T-helper 2 cell treated with Interferon-gamma antibody and Interleukin-4, amounts not matched to agents 100 ng/mL and 5 ng/mL, for 36 hours (primary cell): ENCODE measurements around the gene CFAP74. TPM values are rescaled to one million over a fixed set of nuclear protein-coding genes. Genes with fewer than 3 reads are reported as not detected.
"Not testable (repeated sequence)": the region's sequence is repeated elsewhere in the genome, so short reads cannot be mapped to it uniquely, and the experiment has no call there.

Experiments used
- intact Hi-C: fragments of 100-400 bp; cut with micrococcal nuclease; formaldehyde crosslinking; loops from one replicate; pipeline ENCODE4 v1.15.1; 2023
- total RNA-seq: library from RNA; stranded (reverse); gene quantifications from 2 replicates; pipeline ENCODE4 v1.2.3, GENCODE V29; 2022

CFAP74 gene
- total RNA-seq, 1 donor from 2014 or later = not detected

DNA sequence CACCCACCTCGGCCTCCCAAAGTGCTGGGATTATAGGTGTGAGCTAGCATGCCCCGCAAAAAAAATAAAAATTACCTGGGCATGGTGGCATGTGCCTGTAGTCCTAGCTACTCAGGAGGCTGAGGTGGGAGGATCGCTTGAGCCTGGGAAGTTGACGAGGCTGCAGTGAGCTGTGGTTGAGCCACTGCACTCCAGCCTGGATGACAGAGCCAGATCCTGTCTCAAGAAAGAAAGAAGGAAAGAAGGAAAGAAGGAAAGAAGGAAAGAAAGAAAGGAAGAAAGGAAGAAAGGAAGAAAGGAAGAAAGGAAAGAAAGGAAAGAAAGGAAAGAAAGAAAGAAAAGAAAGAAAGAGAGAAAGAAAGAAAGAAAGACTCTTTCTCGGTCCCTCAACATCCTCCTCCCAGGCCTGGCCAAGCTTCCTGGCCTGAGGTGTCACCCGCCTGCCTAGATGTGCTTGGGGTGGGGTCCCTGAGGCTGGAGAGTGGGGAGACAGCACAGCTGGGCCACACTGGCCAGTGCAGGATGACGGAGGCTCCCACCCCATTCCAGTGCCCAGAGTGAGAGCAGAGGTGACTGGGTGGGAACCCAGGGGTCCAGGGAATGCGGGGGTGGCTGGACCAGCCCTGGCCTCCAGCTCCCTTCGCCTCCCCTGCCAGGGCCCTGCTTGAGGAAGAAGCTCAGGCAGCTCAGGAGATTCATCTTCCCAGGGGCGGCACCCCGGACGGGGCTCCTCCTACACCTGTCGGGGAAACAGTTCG is 102.5 kb downstream of the CFAP74 start:
- intact Hi-C loops = loop anchor here (10.0 kb wide), 1 partner anchor 326 kb away; the partner anchor contains the start of gene SSU72

DNA sequence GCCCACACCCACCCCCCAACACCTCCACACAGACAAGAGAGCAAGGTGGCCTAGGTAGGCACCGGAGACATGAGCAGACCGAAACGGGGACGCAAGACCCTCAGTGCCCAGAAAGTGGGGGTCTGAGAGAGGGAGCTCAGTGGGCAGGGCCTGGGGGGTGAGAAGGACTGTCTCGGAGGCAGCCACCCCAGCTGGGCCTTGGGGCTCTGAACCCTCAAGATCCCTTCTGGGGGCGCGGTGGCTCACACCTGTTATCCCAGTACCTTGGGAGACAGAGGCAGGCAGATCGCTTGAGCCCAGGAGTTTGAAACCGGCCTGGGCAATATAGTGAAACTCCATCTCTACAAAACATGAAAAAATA is 103.6 kb downstream of the CFAP74 start:
- intact Hi-C loops = loop anchor here (10.0 kb wide), 1 partner anchor 325 kb away; the partner anchor contains the start of gene SSU72

DNA sequence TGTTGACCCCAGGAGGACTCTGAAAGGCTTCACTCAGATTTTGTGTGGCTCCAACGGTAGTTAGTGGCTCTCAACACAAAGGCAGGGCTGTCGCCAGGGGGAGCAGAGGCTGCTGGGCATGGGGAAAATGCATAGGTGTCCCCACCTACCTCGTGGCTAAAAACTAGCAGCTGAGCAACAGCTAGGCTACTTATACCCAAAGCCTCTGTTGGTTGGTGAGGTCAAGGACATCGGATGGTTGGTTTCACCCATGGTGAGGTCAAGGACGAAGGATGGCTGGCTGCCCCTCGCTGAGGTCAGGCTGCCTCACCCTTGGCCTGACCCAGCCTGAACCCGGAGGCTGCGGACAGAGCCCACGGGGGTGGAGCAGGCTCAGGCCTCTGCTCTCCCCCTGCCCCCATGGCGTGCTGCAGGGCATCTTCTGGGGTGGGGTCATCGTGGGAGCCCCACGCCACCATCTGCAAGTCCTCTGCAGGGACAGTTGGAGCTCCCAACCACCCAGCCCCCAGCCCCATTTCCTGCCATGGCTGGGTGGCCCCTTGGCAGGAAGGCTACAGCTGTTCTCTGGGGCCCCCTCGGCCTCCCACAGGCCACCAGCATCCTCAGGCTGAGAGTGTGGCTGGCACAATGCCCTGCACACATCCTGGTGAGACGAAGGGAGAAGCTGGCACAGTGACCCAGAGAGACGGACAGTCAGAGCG is 104.2 kb downstream of the CFAP74 start:
- intact Hi-C loops = no loop called here

DNA sequence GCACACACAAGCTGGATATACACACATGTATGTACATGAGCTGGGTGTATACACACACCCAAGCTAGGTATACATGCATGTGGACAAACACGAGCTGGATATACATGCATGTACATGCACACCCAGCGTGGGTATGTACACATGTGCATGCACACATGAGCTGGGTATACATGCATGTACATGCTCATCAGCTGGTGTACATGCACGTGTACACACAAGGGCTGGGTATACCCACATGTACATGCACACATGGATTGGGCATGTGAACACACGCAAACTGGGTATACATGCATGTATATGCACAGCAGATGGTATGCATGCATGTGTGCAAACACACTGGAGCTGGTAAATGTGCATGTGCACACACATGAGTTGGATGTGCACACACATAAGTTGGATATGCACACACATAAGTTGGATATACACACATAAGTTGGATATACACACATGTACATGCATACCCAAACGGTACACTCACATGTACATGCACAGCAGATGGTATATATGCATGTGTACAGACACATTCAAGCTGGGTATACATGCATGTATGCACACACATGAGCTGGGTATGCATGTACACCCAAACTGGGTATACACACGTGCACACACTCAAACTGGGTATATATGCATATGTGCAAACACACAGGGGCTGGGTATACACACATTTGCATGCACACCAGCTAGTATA is 105.2 kb downstream of the CFAP74 start:
- intact Hi-C loops = no loop called here

DNA sequence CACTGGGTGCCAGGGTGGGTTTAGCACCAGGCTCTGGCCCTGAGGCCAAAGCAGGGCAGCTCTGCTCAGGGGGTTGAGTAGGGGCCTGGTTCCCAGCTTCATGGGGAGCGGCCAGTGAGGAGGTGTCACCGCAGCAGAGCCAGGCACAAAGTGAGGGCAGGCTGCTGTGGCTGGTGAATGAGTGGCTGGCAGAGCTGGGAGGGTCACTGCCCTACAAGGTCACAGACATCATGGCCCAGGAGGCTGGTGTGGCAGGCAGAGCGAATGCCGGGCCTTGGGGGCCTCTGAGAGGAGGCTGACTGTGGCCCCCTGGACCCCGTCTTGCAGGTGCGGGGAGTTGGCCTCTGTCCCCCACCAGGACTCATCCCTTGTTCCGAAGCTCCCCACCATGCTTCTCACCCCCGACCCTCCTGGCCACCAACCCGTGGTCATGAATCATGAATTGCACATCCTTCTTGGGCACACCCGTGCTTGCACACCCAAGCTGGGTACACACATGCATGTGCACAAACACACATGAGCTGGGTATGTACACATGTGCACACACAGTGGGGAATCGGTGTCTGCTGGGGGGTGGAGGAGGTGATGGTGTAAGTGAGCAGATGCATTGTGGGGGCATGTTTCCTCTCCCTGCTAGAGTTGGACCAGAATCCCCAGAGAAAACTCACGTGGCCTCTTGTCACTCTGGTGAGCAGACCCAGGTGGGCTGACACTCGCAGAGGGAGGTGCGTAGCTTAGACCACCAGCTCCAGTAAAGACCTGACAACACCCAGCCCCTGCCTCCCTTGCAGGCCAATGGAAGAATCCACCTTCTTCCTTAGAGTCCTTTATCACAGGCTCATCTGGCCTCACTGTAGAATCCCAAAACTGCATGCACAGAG is 107.9 kb downstream of the CFAP74 start:
- intact Hi-C loops = no loop called here

DNA sequence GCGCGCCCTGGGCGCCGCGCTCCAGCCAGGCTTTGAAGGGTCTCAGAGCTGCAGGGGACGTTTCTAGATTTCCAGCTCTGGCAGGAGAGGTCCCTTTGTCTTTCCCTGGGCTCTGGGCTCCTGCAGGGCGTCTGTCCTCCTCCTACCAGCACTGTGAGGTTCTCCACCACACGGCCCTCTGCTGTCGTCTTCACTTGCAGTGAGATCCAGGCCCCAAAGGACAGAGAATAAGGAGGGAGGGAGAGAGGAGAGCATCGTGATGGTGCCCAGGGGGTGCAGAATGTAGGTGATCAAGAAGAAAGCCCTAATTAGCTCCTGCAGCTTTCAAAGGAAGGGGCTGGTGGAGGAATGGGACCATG is 108.5 kb downstream of the CFAP74 start:
- intact Hi-C loops = no loop called here

DNA sequence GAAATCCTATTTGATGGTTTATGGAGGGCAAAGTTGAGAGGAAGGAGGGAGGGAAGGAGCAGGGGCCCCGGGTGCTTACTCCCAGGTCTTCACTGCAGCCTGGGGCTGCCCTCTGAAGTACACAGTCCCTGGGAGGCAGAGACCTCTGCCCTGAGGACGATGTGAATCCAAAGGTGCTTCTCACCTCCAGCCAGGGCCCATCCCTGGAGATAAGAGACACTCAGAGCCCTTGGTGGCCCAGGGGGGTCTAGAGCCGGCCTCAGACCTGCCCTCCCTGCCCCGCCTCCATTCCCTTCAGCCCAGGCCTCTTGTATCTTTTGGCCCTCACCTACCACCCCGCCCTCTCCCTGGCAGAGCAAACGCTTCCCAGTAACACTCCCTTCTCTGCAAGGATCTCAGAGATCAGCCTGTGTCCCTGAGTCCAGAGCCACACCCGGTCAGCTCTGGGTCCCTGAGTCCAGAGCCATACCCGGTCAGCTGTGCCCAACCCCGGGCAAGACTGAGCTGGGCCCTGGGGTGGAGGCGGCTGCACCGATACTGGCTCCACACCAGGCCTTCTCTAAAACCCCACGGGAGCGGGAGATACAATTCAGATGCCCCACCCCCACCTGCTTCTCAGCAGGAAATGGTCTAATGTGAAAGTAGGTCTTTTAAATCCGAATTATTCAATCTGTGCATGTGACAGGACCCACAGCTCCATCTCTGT is 109.1 kb downstream of the CFAP74 start:
- intact Hi-C loops = no loop called here

DNA sequence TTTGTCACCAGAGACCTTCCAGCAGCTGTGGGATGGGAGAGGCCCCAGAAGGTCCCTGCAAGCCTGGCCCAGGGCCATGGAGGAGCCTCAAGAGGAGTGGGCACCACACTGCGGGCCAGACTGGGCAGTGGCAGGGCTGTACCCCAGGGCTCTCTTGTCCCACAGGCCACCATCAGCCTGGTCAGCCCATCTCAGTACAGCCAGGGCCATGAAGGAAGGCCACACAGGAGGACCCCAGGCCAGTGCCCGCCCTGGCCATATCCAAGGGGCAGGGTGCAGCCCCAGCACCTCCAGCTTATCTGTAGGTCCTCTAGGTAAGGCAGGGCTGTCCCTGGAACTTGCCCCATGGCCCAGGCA is 109.6 kb downstream of the CFAP74 start:
- intact Hi-C loops = no loop called here

DNA sequence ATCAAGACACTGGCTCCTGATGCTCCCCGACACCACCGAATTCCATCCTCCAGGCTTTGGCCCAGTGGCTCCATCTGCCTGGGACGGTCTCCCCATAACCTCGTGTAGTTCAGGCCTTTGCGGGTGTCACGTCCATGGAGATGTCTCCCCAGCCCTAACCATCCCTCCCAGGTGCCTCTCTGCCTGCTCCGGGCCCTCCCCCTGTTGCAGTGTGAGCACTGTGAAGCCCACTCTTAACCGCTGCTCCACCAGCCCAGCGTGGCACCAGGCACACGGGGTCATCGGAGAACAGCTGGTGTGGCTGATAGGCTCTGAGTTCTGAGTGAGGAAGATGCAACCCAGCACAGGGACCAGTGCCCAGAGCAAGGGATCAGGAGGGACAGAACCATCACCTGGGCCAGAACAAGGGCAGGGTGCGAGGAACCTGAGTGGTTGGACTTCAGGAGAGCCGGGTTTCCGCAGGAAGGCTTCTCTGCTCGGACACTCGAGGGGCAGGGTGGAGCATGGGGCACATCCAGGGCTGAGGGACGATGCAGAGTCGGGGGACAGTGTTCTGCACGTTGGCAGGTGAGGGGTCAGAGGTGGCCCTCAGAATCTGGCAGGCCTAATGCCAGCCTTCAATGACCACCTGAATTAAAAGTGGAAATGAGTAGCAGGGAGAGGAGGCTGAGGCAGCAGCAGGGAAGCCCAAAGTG is 110.1 kb downstream of the CFAP74 start:
- intact Hi-C loops = no loop called here

DNA sequence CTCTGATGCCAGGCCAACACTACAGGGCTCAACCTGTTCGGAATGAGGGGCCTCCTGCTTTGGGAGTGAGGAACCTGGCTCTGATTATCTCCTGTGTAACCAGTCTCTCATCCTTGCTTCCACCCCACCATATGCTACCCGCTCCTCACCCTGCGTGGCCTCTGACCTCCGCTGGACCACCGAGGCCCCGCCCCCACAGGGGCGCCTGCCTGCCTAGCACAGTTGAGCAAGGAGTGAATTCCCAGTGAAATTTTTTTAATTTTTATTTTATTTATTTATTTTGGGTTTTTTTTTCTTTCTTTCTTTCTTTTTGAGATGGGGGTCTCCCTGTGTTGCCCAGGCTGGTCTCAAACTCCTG is 110.8 kb downstream of the CFAP74 start:
- intact Hi-C loops = no loop called here

DNA sequence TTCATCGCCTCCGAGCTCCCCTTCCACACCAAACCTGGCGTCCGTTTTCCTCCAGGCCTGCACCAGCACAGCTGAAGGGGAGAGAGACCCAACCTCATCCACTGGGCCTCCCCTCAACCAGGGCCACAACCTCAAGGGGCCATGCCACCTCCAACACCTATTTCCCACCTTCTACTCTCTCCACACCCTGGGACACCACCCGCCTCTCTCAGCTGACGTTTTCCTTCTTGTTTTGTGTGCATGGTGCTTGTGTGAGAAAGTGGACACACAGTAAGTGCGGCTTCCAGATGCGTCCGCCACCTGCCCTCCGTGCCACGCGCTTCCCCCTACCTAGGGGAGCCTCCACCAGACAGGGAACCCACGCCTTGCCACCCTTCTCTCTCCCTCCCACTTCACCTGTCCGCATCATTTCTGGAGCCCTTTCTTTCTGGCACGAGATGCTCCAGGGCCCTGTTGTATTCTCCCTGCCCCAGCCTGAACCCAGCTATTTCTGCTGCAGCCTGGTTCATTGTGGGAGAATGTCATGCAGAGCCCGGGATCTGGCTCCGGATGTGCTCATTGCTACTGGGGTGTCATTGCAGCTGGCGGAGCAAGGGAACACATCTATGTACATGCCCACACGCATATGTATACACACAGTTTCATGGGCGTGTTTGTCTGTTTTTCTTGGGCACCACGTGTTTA is 111.4 kb downstream of the CFAP74 start:
- intact Hi-C loops = no loop called here

DNA sequence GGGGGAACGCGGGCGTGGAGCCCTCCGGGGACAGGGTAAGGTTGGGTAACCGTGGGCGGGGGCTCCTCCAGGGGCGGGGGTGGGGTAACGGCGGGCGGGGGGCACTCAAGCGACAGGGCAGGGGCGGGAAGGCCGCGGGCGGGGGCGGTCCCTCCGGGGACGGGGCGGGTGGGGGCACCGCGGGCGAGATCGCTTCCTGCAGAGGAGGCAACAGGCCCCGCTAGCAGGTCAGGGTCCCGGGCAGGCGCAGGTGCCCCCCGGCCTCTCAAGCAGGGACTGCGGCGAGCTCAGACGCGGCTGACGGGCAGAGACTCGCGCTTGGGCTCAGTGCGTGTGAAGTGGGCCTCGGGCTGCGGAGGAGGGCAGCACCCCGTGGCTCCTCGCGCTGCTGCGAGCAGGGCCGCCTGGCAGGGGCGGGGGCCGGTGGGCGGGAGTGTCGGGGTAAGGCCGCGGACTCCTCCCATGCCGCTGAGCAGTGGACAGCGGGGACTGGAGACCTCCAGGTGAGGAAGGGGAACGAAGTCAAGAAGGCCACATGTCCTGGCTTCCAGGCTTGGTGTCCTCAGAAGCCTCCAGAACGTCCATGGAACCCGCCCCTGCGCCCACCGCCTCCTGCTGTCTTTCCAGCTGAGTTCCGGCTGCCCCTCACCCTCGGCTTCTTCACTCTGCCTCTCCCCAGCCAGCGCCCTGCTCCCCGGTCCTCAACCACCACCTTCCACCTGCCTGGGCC is 112.1 kb downstream of the CFAP74 start:
- intact Hi-C loops = loop anchor here (2.0 kb wide), 2 partner anchors 17 to 111 kb away; no protein-coding TSS in a partner anchor

DNA sequence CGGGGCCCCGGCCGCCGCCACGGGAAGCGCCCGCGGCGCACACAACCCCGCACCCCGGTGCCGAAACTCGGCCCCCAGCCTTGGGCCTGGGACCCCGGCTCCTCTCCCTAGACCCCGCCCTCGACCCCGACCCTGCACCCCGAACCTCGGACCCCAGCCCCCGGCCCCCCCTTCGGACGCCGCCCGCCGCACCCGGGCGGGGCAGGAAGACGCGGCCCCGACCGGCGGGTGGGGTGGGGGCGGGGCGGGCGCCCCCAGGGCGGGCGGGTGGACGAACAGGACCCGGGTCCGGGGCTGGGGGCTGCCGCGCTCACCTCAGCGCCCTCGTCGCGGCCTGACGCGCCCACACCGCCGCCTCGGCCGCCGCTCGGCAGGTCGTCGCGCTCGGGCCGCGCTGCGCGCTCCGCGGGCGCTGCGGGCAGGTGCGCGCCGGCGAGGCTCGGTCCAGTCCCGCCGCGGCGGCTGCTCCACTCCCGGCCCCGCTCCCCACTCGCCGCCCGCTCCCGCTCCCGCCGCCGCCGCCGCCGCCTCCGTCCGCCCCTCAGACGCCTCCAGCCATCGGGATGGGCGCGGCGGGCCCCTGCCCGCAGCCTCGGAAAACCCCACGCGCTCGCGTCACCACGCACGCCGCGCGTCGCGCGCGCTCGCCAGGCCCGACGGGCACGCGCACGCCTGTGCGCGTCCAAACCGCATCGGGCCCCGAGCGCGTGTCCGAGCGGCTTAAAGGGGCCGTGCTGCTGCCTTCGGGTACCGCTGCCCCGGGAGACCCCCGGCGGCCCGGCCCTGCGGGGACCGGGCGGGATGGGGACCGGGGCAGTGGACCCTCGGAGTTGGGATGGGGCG is 112.9 kb downstream of the CFAP74 start, which contains the start of gene GNB1:
Gene GNB1 (minus strand): TSS at position 582 of the 843 bp plus-strand sequence. CDS start 65,634 bp downstream, outside the sequence.
- intact Hi-C loops = loop anchor here (2.0 kb wide), 2 partner anchors 18 to 110 kb away; no protein-coding TSS in a partner anchor

DNA sequence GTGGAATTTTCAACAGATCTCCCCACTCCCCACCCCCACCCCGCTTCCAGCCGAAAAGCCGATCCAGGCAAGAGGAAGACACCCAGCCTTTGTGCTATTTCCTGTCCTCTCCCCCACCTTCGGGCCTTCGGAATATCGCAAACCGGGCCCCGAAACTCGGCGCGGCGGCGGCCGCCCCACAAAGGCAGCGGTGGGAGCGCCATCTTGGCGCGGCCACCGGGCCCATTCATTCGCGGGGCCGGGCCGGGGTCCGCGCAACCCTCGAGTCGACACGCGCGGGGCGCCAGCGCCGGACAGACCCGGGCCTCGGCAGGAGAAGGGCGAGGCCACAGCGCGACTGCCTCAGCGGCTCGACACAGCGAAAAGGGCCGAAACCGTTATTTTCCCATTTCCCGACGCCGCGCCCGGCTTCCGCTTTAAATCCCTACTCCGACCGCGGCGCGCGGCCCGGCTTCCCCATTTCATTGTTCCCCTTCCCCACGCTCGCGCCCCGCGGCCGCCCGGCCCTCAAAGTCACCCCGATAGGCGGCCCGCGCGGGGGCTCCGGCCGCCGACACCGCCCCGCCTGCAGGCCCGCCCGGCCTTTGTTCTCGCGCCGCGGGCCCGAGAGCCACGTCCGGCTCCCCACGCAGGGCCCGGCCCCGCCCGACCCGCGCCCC is 113.6 kb downstream of the CFAP74 start:
- intact Hi-C loops = loop anchor here (2.0 kb wide), 2 partner anchors 19 to 109 kb away; no protein-coding TSS in a partner anchor

DNA sequence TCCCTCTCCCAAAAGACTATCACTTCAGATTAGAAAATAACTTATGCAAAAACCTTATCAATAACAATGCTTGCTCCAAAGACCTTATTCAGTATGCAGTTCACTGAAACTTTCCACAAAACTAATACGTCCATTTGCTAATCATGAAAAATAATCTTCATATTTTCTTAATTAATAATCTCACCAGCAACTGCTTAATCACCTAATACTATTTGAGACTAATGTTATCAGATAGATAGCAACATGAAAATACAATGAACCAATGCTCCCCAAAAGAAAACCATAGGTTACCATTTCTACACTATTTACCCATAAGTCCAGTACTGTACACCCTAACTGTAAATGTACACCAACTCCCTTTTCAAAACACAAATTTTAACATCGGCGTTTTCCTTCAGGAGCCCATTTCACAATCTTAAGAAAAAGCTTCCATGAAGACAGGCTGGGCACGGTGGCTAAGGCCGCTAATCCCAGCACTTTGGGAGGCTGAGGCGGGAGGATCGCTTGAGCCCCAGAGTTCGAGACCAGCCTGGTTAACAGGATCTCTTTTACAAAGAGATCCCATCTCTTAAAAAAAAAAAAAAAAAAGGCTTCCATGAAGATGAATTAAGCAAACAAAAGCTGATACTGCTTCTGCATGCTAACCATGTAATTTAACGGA is 114.4 kb downstream of the CFAP74 start:
- intact Hi-C loops = no loop called here

DNA sequence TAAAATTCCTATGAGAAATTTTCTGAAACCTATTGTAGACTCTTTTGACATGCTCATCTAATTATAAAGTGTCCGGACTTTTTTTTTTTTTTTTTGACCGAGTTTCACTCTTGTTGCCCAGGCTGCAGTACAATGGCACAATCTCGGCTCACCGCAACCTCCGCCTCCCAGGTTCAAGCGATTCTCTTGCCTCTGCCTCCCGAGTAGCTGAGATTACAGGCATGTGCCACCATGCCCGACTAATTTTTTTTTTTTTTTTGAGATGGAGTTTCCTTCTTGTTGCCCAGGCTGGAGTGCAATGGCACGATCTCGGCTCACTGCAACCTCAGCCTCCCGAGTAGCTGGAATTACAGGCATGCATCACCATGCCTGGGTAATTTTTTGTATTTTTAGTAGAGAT is 119.7 kb downstream of the CFAP74 start:
- intact Hi-C loops = not testable (repeated sequence)
